Stimulated activated CD8-positive, alpha-beta memory T cell treated with anti-CD3 and anti-CD28 coated beads, Interleukin-15, amount 100 ng/mL, for 1 hour (primary cell): ENCODE results near the gene TICAM1.
A peak's percentile ranks its signal among the peaks of the same experiment; 100 is the strongest.
"Not testable (repeated sequence)": the region's sequence is repeated elsewhere in the genome, so short reads cannot be mapped to it uniquely, and the experiment has no call there.

Experiments used
- DNase-seq: peaks from one replicate; pipeline ENCODE4 v3.0.0-alpha.2; 2020; ENCODE audit warnings: low read depth

TICAM1 gene

GRCh38 chr19:4803736-4804695 lies 27.5 kb downstream of the TICAM1 start:
- peak; percentile 47 for DNase-seq

GRCh38 chr19:4802711-4803110 lies 28.8 kb downstream of the TICAM1 start:
- no peak for DNase-seq

- no peak for DNase-seq
Observed at GRCh38 chr19:4801085-4801619, 30.4 kb downstream of the TICAM1 start.

GRCh38 chr19:4800591-4801081 lies 30.9 kb downstream of the TICAM1 start:
- no peak for DNase-seq

GRCh38 chr19:4795400-4795799 lies 36.1 kb downstream of the TICAM1 start:
- no peak for DNase-seq

- no peak for DNase-seq
Observed at GRCh38 chr19:4794971-4795370, 36.5 kb downstream of the TICAM1 start.

- not testable (repeated sequence) for DNase-seq
Observed at GRCh38 chr19:4793278-4793677, 38.2 kb downstream of the TICAM1 start.

- not testable (repeated sequence) for DNase-seq
Observed at GRCh38 chr19:4792866-4793195, 38.7 kb downstream of the TICAM1 start.

- not testable (repeated sequence) for DNase-seq
Observed at GRCh38 chr19:4792019-4792865, 39.3 kb downstream of the TICAM1 start.

- DNase-seq = peak; percentile 95
Observed at GRCh38 chr19:4791183-4792018, 40.1 kb downstream of the TICAM1 start, which contains the start of gene FEM1A. FEM1A (plus strand) TSS chr19:4791734; CDS start chr19:4791855, 121 bp downstream.

GRCh38 chr19:4786412-4787016 lies 45.0 kb downstream of the TICAM1 start:
- not testable (repeated sequence) for DNase-seq

- no peak for DNase-seq
Observed at GRCh38 chr19:4781801-4782200, 49.7 kb downstream of the TICAM1 start.

- no peak for DNase-seq
Observed at GRCh38 chr19:4780860-4781259, 50.7 kb downstream of the TICAM1 start.

GRCh38 chr19:4778124-4778523 lies 53.4 kb downstream of the TICAM1 start:
- not testable (repeated sequence) for DNase-seq

GRCh38 chr19:4776436-4777211 lies 54.9 kb downstream of the TICAM1 start:
- no peak for DNase-seq

- no peak for DNase-seq
Observed at GRCh38 chr19:4775627-4776152, 55.8 kb downstream of the TICAM1 start.

GRCh38 chr19:4774136-4774535 lies 57.4 kb downstream of the TICAM1 start:
- no peak for DNase-seq

GRCh38 chr19:4773047-4773640 lies 58.4 kb downstream of the TICAM1 start:
- DNase-seq = no peak

GRCh38 chr19:4772566-4772965 lies 58.9 kb downstream of the TICAM1 start:
- DNase-seq = no peak
